NB4 (cell line): ENCODE data around the gene ADI1.

Experiments used
- DNase-seq: peaks from one replicate; pipeline ENCODE4 v3.0.0; 2010; ENCODE audit warnings: low read depth
- H3K4me3 ChIP-seq: one replicate; pipeline ENCODE4 v1.5.1; 2011; ENCODE audit warnings: mild to moderate bottlenecking, low read depth, low read length, moderate library complexity
- MYC ChIP-seq: IDR thresholded peaks from 2 replicates; pipeline ENCODE4 v1.6.1; 2011; ENCODE audit warnings: low read depth, low read length
- POLR2A ChIP-seq: IDR thresholded peaks from 2 replicates; pipeline ENCODE4 v1.6.1; 2011; ENCODE audit warnings: mild to moderate bottlenecking; ENCODE audit not compliant: insufficient read length; ENCODE audit errors: extremely low read depth
- TF ChIP-seq, protein P1 (sequence below): IDR thresholded peaks from 2 replicates; pipeline ENCODE4 v1.6.1; 2011; ENCODE audit warnings: low read depth, low read length
- TF ChIP-seq, protein P2 (sequence below): IDR thresholded peaks from one replicate; pipeline ENCODE4 v1.5.1; 2012; ENCODE audit warnings: low read depth, low read length

The ADI1 gene

DNA sequence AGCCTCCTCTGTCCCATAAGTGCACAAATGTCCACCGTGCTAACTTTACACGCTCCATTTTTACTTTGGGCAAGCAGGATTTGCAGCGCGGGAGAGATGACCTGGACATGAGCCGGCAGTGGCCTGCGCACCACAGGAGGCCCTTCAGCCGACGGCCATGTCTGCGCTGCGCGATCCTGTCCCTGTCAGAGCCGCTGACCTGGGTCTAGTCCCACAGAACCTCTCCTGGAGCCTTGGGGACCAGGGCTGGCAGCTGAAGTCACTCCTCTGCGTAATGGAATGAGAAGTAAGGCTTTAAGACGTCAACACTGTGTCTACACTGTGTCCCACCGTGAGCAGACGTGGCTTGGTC lies 29.6 kb downstream of the ADI1 start:
- TF ChIP-seq POLR2A (no peak), MYC (no peak)
- TF ChIP-seq, protein P1, sequence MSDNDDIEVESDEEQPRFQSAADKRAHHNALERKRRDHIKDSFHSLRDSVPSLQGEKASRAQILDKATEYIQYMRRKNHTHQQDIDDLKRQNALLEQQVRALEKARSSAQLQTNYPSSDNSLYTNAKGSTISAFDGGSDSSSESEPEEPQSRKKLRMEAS, result no peak
- TF ChIP-seq, protein P2, sequence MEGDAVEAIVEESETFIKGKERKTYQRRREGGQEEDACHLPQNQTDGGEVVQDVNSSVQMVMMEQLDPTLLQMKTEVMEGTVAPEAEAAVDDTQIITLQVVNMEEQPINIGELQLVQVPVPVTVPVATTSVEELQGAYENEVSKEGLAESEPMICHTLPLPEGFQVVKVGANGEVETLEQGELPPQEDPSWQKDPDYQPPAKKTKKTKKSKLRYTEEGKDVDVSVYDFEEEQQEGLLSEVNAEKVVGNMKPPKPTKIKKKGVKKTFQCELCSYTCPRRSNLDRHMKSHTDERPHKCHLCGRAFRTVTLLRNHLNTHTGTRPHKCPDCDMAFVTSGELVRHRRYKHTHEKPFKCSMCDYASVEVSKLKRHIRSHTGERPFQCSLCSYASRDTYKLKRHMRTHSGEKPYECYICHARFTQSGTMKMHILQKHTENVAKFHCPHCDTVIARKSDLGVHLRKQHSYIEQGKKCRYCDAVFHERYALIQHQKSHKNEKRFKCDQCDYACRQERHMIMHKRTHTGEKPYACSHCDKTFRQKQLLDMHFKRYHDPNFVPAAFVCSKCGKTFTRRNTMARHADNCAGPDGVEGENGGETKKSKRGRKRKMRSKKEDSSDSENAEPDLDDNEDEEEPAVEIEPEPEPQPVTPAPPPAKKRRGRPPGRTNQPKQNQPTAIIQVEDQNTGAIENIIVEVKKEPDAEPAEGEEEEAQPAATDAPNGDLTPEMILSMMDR, result no peak
- H3K4me3 ChIP-seq, result no peak overlapping the region
- no peak for DNase-seq

DNA sequence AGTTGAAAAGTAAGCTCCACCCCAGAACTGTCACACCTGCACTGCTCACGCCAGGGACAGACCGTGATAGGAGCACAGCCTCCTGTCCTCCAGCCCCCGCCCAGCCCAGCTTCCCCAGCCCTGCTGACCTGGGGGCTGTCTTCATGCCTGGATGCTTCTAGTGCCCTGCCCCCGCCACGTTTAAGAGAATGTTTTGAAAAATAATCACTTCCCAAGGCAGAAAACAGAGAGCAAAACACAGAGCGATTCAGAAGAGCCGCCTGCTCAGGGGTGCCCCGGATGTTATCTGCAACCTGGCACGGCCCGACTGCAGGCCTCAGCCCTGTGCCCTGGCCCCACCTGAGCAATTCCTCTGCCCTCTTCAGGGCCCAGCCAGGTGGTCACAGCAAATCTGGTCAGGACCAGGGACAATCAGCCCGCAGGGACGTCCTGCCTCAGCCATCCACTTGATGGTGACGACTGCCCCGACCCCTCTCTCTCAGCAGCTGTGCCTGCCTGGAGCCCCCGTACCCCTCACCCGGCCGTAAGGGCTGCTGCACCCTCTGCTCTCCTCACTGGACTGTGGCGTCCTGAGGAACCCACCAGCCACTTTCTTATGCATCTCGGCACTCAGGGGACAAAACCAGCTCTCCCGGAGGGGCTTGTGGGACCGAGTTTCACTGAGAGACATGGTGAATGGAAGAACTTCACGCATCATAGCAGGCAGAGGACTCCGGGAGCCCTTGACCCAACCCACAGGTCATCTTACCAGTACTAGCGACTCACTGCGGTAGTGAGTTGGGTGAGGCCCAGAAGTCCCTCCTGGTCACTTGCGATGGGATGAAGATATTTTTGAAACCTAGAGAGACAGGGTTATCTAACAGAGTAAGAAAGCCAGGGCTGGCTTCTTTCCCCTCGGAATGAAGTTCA lies 30.2 kb downstream of the ADI1 start:
- DNase-seq, result no peak
- TF ChIP-seq, protein P1, result no peak
- TF ChIP-seq, protein P2, result no peak
- TF ChIP-seq MYC, result no peak
- no peak for TF ChIP-seq POLR2A
- no peak overlapping the region for H3K4me3 ChIP-seq

DNA sequence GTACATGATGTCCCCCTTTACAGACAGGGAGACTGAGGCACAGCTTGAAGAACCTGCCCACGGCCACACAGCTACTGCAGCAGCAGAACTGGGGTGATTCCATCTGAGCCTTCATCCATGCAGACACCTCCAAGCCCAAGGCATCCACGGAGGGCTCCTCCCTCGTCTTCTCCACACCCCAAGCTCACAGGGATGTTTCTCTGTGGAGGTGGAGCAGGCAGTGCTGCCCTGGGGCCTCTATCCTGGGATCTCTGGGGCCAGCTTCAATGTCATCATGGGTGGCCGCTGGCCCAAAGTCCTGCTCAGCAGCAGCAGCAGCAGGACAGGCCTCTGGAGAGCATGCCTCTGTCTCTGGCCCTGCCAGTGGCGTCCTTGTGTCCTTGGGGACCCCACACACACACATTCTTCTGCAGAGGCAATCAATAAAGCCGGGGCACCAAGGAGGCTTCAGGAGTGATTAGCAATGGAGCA lies 31.2 kb downstream of the ADI1 start:
- DNase-seq, result no peak
- TF ChIP-seq, protein P1, result no peak
- TF ChIP-seq, protein P2, result no peak
- no peak for TF ChIP-seq POLR2A
- no peak for TF ChIP-seq MYC
- H3K4me3 ChIP-seq, result no peak overlapping the region

DNA sequence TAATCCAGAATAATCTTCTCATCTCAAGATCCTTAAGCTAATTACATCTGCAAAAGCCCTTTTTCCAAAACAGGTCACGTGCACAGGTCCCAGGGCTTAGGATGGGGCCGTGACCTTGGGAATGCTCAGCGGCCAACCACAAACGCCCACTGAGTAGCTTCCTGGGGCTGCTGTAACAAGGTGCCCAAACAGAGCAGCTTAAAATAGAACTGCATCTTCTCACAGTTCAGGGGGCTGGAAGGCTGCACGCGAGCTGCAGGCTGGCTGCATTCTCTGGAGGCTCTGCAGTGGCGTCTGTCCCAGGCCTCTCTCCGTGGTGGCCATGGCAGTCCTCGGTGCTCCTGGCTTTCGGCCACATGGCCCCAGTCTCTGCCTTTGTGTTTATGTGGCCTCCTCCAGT lies 31.9 kb downstream of the ADI1 start:
- H3K4me3 ChIP-seq, result no peak overlapping the region
- TF ChIP-seq MYC (no peak), POLR2A (no peak)
- TF ChIP-seq, protein P1, result no peak
- TF ChIP-seq, protein P2, result no peak
- no peak for DNase-seq

GRCh38 chr2:3487028-3487425 lies 32.3 kb downstream of the ADI1 start:
- TF ChIP-seq, protein P2, result no peak
- no peak for TF ChIP-seq POLR2A
- TF ChIP-seq, protein P1, result no peak
- DNase-seq, result no peak

More at GRCh38 chr2:3487028-3487425, 32.3 kb downstream of the ADI1 start:
- H3K4me3 ChIP-seq, result no peak overlapping the region
